ENCODE data around the gene FXYD5. TPM values are rescaled to one million over a fixed set of nuclear protein-coding genes. Genes with fewer than 3 reads are reported as not detected.
A peak's percentile ranks its signal among the peaks of the same experiment; 100 is the strongest.

Gene FXYD5
- total RNA-seq, 1 experiment from 2014 or later = 181 TPM

- Histone ChIP-seq H2AFZ (no peak overlapping the region), H3F3A (ENCODE audit: insufficient read depth, low read depth) (peaks cover 15% of the 10 kb centered on the region; the same call in 1 of the 2 replicates), H3K9me3 (ENCODE audit: insufficient read depth, low read depth) (no peaks in the 10 kb centered on the region), H3K79me2 (ENCODE audit: low read depth) (no peaks in the 10 kb centered on the region), H4K20me1 (ENCODE audit: insufficient read depth) (no peaks in the 10 kb centered on the region), H3K27me3 (ENCODE audit: insufficient read depth, low read depth) (no peaks in the 10 kb centered on the region), H3K9me2 (ENCODE audit: insufficient read depth) (no peaks in the 10 kb centered on the region), H3K4me3 (no peak overlapping the region), H3K4me2 (peak overlapping the region; percentile 59), H3K27ac (peak overlapping the region; percentile 58), H3K4me1 (replicated peaks; ENCODE audit: insufficient read depth) (peaks cover 14% of the 10 kb centered on the region), H3K36me3 (ENCODE audit: low read depth) (no peaks in the 10 kb centered on the region)
- CTCF ChIA-PET = no interaction called here
- intact Hi-C loops (cut with micrococcal nuclease; ENCODE audit: unreplicated experiment) = no loop called here
- TF ChIP-seq EZH2 (IDR thresholded peaks at IDR 0.05; ENCODE audit: low read depth) (no peak), CTCF (conservative IDR thresholded peaks at IDR 0.05) (no peak)
- POLR2A ChIA-PET (ENCODE audit: unreplicated experiment) = interaction anchor here (0.6 kb wide), 1 partner anchor 47 kb away, joined by 5 read pairs; no protein-coding TSS in a partner anchor
- no TSS peak for BruUV-seq (replicated peaks)
- peak; percentile 22 to 61 for DNase-seq
Observed at GRCh38 chr19:35207391-35207871, 52.9 kb downstream of the FXYD5 start.

GRCh38 chr19:35208121-35208520, 53.6 kb downstream of the FXYD5 start:
- Histone ChIP-seq H3K4me3 (no peak overlapping the region), H3K9me3 (ENCODE audit: insufficient read depth, low read depth) (no peaks in the 10 kb centered on the region), H3F3A (ENCODE audit: insufficient read depth, low read depth) (peaks cover 22% of the 10 kb centered on the region), H3K4me1 (replicated peaks; ENCODE audit: insufficient read depth) (peaks cover 18% of the 10 kb centered on the region), H3K36me3 (ENCODE audit: low read depth) (no peaks in the 10 kb centered on the region), H3K27ac (0 out of 2 replicates have a peak overlapping the region, but pooled peaks have one; percentile 58), H3K27me3 (ENCODE audit: insufficient read depth, low read depth) (no peaks in the 10 kb centered on the region), H2AFZ (no peak overlapping the region), H3K79me2 (ENCODE audit: low read depth) (no peaks in the 10 kb centered on the region), H3K9me2 (ENCODE audit: insufficient read depth) (no peaks in the 10 kb centered on the region), H3K4me2 (peak overlapping the region; percentile 59; the same call in 1 of the 2 replicates), H4K20me1 (ENCODE audit: insufficient read depth) (no peaks in the 10 kb centered on the region)
- ChIA-PET POLR2A (ENCODE audit: unreplicated experiment) (interaction anchor here (0.6 kb wide), 1 partner anchor 46 kb away, joined by 5 read pairs; no protein-coding TSS in a partner anchor), CTCF (no interaction called here)
- no peak for DNase-seq
- TF ChIP-seq EZH2 (IDR thresholded peaks at IDR 0.05; ENCODE audit: low read depth) (no peak), CTCF (conservative IDR thresholded peaks at IDR 0.05) (no peak)
- no TSS peak for BruUV-seq (replicated peaks)
- intact Hi-C loops (cut with micrococcal nuclease; ENCODE audit: unreplicated experiment) = no loop called here

- no peak for TF ChIP-seq EZH2 (IDR thresholded peaks at IDR 0.05; ENCODE audit: low read depth)
- CTCF ChIA-PET = no interaction called here
- H3K4me2 ChIP-seq = no peak overlapping the region
- H3K4me3 ChIP-seq = no peak overlapping the region
- no peaks in the 10 kb centered on the region for H3K9me3 ChIP-seq (ENCODE audit: insufficient read depth, low read depth)
- H2AFZ ChIP-seq = no peak overlapping the region
- DNase-seq = no peak
- no peaks in the 10 kb centered on the region for H3K79me2 ChIP-seq (ENCODE audit: low read depth)
- BruUV-seq (replicated peaks) = no TSS peak
- POLR2A ChIA-PET (ENCODE audit: unreplicated experiment) = no interaction called here
- H4K20me1 ChIP-seq (ENCODE audit: insufficient read depth) = no peaks in the 10 kb centered on the region
- no peak overlapping the region for H3K27ac ChIP-seq
- H3K36me3 ChIP-seq (ENCODE audit: low read depth) = no peaks in the 10 kb centered on the region
- no peaks in the 10 kb centered on the region for H3K9me2 ChIP-seq (ENCODE audit: insufficient read depth)
- intact Hi-C loops (cut with micrococcal nuclease; ENCODE audit: unreplicated experiment) = no loop called here
- H3K4me1 ChIP-seq (replicated peaks; ENCODE audit: insufficient read depth) = peaks cover 33% of the 10 kb centered on the region
- no peaks in the 10 kb centered on the region for H3K27me3 ChIP-seq (ENCODE audit: insufficient read depth, low read depth)
- H3F3A ChIP-seq (ENCODE audit: insufficient read depth, low read depth) = peaks cover 37% of the 10 kb centered on the region
Observed at GRCh38 chr19:35209646-35210045, 55.1 kb downstream of the FXYD5 start.

All from PC-9 (cell line).